ENCODE measurements around the gene MEGF9.

DNA sequence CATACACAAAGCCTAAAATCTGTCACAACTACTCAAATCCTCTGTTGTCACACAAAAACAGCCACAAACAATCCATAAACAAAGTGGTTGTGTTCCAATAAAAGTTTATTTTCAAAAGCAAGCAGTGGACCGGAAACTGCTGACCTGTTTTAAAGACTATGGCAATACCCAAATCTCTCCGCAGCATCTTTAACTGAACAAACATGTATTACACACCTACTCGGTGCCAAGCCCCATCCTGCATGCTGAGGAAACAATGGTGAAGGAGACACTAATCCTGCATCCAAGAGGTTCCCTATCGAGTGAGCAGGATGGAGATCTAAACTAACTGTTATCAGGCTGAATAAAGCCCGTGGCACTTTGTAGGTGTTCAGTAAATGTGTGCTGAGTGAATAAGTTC is 145.5 kb downstream of the MEGF9 start:
- no peak for TF ChIP-seq POLR2A (IDR thresholded peaks at IDR 0.05)
- TF ChIP-seq, protein P1, sequence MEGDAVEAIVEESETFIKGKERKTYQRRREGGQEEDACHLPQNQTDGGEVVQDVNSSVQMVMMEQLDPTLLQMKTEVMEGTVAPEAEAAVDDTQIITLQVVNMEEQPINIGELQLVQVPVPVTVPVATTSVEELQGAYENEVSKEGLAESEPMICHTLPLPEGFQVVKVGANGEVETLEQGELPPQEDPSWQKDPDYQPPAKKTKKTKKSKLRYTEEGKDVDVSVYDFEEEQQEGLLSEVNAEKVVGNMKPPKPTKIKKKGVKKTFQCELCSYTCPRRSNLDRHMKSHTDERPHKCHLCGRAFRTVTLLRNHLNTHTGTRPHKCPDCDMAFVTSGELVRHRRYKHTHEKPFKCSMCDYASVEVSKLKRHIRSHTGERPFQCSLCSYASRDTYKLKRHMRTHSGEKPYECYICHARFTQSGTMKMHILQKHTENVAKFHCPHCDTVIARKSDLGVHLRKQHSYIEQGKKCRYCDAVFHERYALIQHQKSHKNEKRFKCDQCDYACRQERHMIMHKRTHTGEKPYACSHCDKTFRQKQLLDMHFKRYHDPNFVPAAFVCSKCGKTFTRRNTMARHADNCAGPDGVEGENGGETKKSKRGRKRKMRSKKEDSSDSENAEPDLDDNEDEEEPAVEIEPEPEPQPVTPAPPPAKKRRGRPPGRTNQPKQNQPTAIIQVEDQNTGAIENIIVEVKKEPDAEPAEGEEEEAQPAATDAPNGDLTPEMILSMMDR (IDR thresholded peaks at IDR 0.05), result no peak

Data from thyroid gland (tissue), 4 donors.